Measurements from ENCODE around the gene OR1Q1. TPM values are rescaled to one million over a fixed set of nuclear protein-coding genes. Genes with fewer than 3 reads are reported as not detected.

The OR1Q1 gene
- total RNA-seq, 2 experiments from 2014 or later = not detected

DNA sequence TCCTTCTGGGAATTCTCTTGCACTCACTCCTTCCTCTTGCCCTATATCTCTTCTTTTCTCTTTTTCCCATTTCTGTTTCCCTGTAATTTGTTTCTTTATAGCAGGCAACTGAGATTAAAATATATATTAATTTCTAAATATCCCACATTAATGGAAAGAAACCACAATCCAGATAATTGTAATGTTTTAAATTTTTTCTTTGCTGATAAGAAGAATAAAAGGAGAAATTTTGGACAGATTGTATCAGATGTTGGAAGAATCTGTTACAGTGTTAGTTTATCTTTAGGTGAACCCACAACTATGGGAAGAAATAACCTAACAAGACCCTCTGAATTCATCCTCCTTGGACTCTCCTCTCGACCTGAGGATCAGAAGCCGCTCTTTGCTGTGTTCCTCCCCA lies 46.9 kb downstream of the OR1Q1 start, which contains the start of gene OR1L1:
Gene OR1L1 (plus strand): TSS at position 301 of the 400 bp plus-strand sequence. CDS start 0 bp downstream, at position 301.
- no peak for DNase-seq
- no peak within 1 kb of the TSS for H3K4me3 Mint-ChIP-seq
- H3K27ac Mint-ChIP-seq = no peak within 1 kb of the TSS
- no peaks in the 10 kb centered on the region for H3K4me1 Mint-ChIP-seq (ENCODE audit: low read depth)
- ChIA-PET CTCF (no interaction called here), POLR2A (no interaction called here)
- peaks cover 9% of the 10 kb centered on the region for H3K27me3 Mint-ChIP-seq
- H3K9me3 Mint-ChIP-seq = peaks cover 3% of the 10 kb centered on the region
- intact Hi-C loops (cut with micrococcal nuclease) = no loop called here
- H3K36me3 Mint-ChIP-seq = no peaks in the 10 kb centered on the region

Other genes with a start within 250 kb of the OR1Q1 start
- under 1 TPM in 1 of 2 experiments, not detected in 1; 0.07 TPM for gene PTGS1, start 243.7 kb upstream of the OR1Q1 start, total RNA-seq
- gene OR1J1, start 136.8 kb upstream of the OR1Q1 start, total RNA-seq = not detected
- gene OR1J2, start 103.9 kb upstream of the OR1Q1 start, total RNA-seq = not detected
- not detected for gene OR1J4, start 95.6 kb upstream of the OR1Q1 start, total RNA-seq
- not detected for gene OR1N1, start 87.4 kb upstream of the OR1Q1 start, total RNA-seq
- gene OR1N2, start 61.6 kb upstream of the OR1Q1 start, total RNA-seq = not detected
- gene OR1L8, start 31.4 kb upstream of the OR1Q1 start, total RNA-seq = not detected
- gene OR1B1, start 42.9 kb downstream of the OR1Q1 start, total RNA-seq = not detected
- gene OR1L1, start 47.0 kb downstream of the OR1Q1 start, total RNA-seq = not detected
- not detected for gene OR1L3, start 60.4 kb downstream of the OR1Q1 start, total RNA-seq
- not detected for gene OR1L4, start 109.3 kb downstream of the OR1Q1 start, total RNA-seq
- not detected for gene OR1L6, start 127.6 kb downstream of the OR1Q1 start, total RNA-seq
- gene OR5C1, start 174.2 kb downstream of the OR1Q1 start, total RNA-seq = not detected
- not detected for gene OR1K1, start 185.4 kb downstream of the OR1Q1 start, total RNA-seq
- 10 to 100 TPM; 18.7 to 21.5 TPM for gene PDCL, start 213.8 kb downstream of the OR1Q1 start, total RNA-seq

Measured in activated CD4-positive, alpha-beta memory T cell treated with anti-CD3 and anti-CD28 coated beads for 36 hours (primary cell).